ENCODE measurements around the gene PCGF3.

DNA sequence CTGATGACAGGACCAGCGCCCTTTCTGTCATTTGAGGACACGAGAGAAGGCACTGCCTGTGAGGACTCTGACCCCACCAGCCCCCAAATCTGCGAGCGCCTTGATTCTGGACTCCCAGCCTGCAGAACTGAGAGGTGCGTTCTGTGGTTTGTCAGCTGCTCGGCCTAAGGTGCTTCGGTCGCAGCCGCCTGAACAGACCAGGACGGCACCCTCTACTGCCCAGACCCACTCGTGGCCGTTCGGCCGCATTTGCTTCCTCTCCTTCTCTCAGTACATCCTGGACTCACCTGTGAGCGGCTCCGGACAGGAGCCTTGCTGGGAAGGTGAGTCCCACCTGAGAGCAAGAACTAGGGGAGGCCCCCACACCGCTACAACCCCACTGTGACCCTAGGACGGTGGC, 8.5 kb downstream of the PCGF3 start:
- TF ChIP-seq CTCF (conservative IDR thresholded peaks at IDR 0.05 in 1 of 2, IDR thresholded peaks at IDR 0.05 in 1 of 2; ENCODE audit: extremely low read depth in 1 of 2, insufficient read depth in 1 of 2, low read depth in 1 of 2, low read length in 2 of 2), result no peak
- no peak for TF ChIP-seq EZH2 (IDR thresholded peaks at IDR 0.05; ENCODE audit: borderline replicate concordance, low read length)
